ENCODE measurements around the gene C1orf210.

The C1orf210 gene

GRCh38 chr1:43274125-43274803 is 11.1 kb downstream of the C1orf210 start:
- DNase-seq (ENCODE audit: low spot score): no peak

GRCh38 chr1:43273708-43274107 is 11.7 kb downstream of the C1orf210 start:
- no peak for DNase-seq (ENCODE audit: low spot score)

- DNase-seq (ENCODE audit: low spot score): no peak
Observed at GRCh38 chr1:43272576-43273571, 12.5 kb downstream of the C1orf210 start.

GRCh38 chr1:43272161-43272560 is 13.2 kb downstream of the C1orf210 start:
- no peak for DNase-seq (ENCODE audit: low spot score)

- DNase-seq (ENCODE audit: low spot score): no peak
Observed at GRCh38 chr1:43271186-43272118, 13.9 kb downstream of the C1orf210 start.

GRCh38 chr1:43270421-43271095 is 14.8 kb downstream of the C1orf210 start:
- DNase-seq (ENCODE audit: low spot score): no peak

GRCh38 chr1:43269627-43270375 is 15.6 kb downstream of the C1orf210 start, which contains the start of gene TMEM125:
Gene TMEM125, plus strand, starts transcription at chr1:43269983. Its CDS starts 2,740 bp downstream, at chr1:43272723.
- no peak for DNase-seq (ENCODE audit: low spot score)

- no peak for DNase-seq (ENCODE audit: low spot score)
Observed at GRCh38 chr1:43267818-43268425, 17.5 kb downstream of the C1orf210 start.

GRCh38 chr1:43267291-43267805 is 18.0 kb downstream of the C1orf210 start:
- no peak for DNase-seq (ENCODE audit: low spot score)

GRCh38 chr1:43266881-43267280 is 18.5 kb downstream of the C1orf210 start:
- no peak for DNase-seq (ENCODE audit: low spot score)

GRCh38 chr1:43265431-43265830 is 19.9 kb downstream of the C1orf210 start:
- DNase-seq (ENCODE audit: low spot score): no peak

GRCh38 chr1:43258370-43258769 is 27.0 kb downstream of the C1orf210 start:
- DNase-seq (ENCODE audit: low spot score): no peak

- DNase-seq (ENCODE audit: low spot score): no peak
Observed at GRCh38 chr1:43256675-43257570, 28.5 kb downstream of the C1orf210 start.

GRCh38 chr1:43255438-43256210 is 29.8 kb downstream of the C1orf210 start:
- DNase-seq (ENCODE audit: low spot score): no peak

- DNase-seq (ENCODE audit: low spot score): no peak
Observed at GRCh38 chr1:43253876-43254275, 31.5 kb downstream of the C1orf210 start.

- DNase-seq (ENCODE audit: low spot score): no peak
Observed at GRCh38 chr1:43253173-43253572, 32.2 kb downstream of the C1orf210 start.

- DNase-seq (ENCODE audit: low spot score): no peak
Observed at GRCh38 chr1:43252225-43252624, 33.2 kb downstream of the C1orf210 start.

GRCh38 chr1:43251024-43251423 is 34.4 kb downstream of the C1orf210 start:
- DNase-seq (ENCODE audit: low spot score): no peak

Measured in left forelimb (tissue), 1 donor.